ENCODE results near the gene PDE4A. TPM values are rescaled to one million over a fixed set of nuclear protein-coding genes. Genes with fewer than 3 reads are reported as not detected.
"Not testable (repeated sequence)": the region's sequence is repeated elsewhere in the genome, so short reads cannot be mapped to it uniquely, and the experiment has no call there.

Gene PDE4A
- 1 to 10 TPM; 1.7 to 2.8 (median 2.1) TPM for polyA plus RNA-seq (ENCODE audit: insufficient read length in 3 of 3)

- no peak for DNase-seq (ENCODE audit: low read depth in 3 of 3, low spot score in 2 of 3)
Measured at GRCh38 chr19:10420444-10421239, at the start of gene PDE4A. Gene PDE4A, plus strand, starts transcription at chr19:10420538. Its CDS starts 227 bp downstream, at chr19:10420765.

GRCh38 chr19:10372690-10373089 is 47.6 kb upstream of the PDE4A start:
- no peak for DNase-seq (ENCODE audit: low read depth in 3 of 3, low spot score in 2 of 3)

GRCh38 chr19:10374931-10375330 is 45.4 kb upstream of the PDE4A start:
- no peak for DNase-seq (ENCODE audit: low read depth in 3 of 3, low spot score in 2 of 3)

- not testable (repeated sequence) for DNase-seq (ENCODE audit: low read depth in 3 of 3, low spot score in 2 of 3)
Measured at GRCh38 chr19:10377140-10377640, 43.1 kb upstream of the PDE4A start.

- no peak for DNase-seq (ENCODE audit: low read depth in 3 of 3, low spot score in 2 of 3)
Measured at GRCh38 chr19:10378124-10378523, 42.2 kb upstream of the PDE4A start.

- no peak for DNase-seq (ENCODE audit: low read depth in 3 of 3, low spot score in 2 of 3)
Measured at GRCh38 chr19:10379880-10380312, 40.4 kb upstream of the PDE4A start.

- DNase-seq (ENCODE audit: low read depth in 3 of 3, low spot score in 2 of 3): peak; percentile 97 to 98 (median 98)
Measured at GRCh38 chr19:10380313-10381102, 39.8 kb upstream of the PDE4A start, which contains the start of gene TYK2. Gene TYK2, minus strand, starts transcription at chr19:10380572. Its CDS starts 2,166 bp downstream, at chr19:10378406.

- DNase-seq (ENCODE audit: low read depth in 3 of 3, low spot score in 2 of 3): not testable (repeated sequence)
Measured at GRCh38 chr19:10383223-10383499, 37.2 kb upstream of the PDE4A start.

GRCh38 chr19:10384580-10384979 is 35.8 kb upstream of the PDE4A start:
- DNase-seq (ENCODE audit: low read depth in 3 of 3, low spot score in 2 of 3): no peak

GRCh38 chr19:10388957-10389356 is 31.4 kb upstream of the PDE4A start:
- peak; percentile 70 to 82 (median 76) for DNase-seq (ENCODE audit: low read depth in 3 of 3, low spot score in 2 of 3)

GRCh38 chr19:10389863-10390262 is 30.5 kb upstream of the PDE4A start:
- DNase-seq (ENCODE audit: low read depth in 3 of 3, low spot score in 2 of 3): no peak

GRCh38 chr19:10390652-10391286 is 29.6 kb upstream of the PDE4A start:
- peak in 1 of 3 donors; percentile 36 for DNase-seq (ENCODE audit: low read depth in 3 of 3, low spot score in 2 of 3)

- no peak for DNase-seq (ENCODE audit: low read depth in 3 of 3, low spot score in 2 of 3)
Measured at GRCh38 chr19:10392120-10392519, 28.2 kb upstream of the PDE4A start.

- DNase-seq (ENCODE audit: low read depth in 3 of 3, low spot score in 2 of 3): no peak
Measured at GRCh38 chr19:10393137-10393536, 27.2 kb upstream of the PDE4A start.

- no peak for DNase-seq (ENCODE audit: low read depth in 3 of 3, low spot score in 2 of 3)
Measured at GRCh38 chr19:10395003-10395402, 25.3 kb upstream of the PDE4A start.

GRCh38 chr19:10395436-10395835 is 24.9 kb upstream of the PDE4A start:
- no peak for DNase-seq (ENCODE audit: low read depth in 3 of 3, low spot score in 2 of 3)

GRCh38 chr19:10395917-10396316 is 24.4 kb upstream of the PDE4A start:
- DNase-seq (ENCODE audit: low read depth in 3 of 3, low spot score in 2 of 3): no peak

- DNase-seq (ENCODE audit: low read depth in 3 of 3, low spot score in 2 of 3): no peak
Measured at GRCh38 chr19:10398819-10399218, 21.5 kb upstream of the PDE4A start.

- DNase-seq (ENCODE audit: low read depth in 3 of 3, low spot score in 2 of 3): not testable (repeated sequence)
Measured at GRCh38 chr19:10399340-10399739, 21.0 kb upstream of the PDE4A start.

GRCh38 chr19:10399878-10400277 is 20.5 kb upstream of the PDE4A start:
- no peak for DNase-seq (ENCODE audit: low read depth in 3 of 3, low spot score in 2 of 3)

GRCh38 chr19:10402441-10403038 is 17.8 kb upstream of the PDE4A start:
- DNase-seq (ENCODE audit: low read depth in 3 of 3, low spot score in 2 of 3): no peak

Data from right renal cortex interstitium (tissue), 3 donors.